MM.1S (cell line): ENCODE measurements around the gene GADD45GIP1.

Experiments
- EZH2 ChIP-seq: fragments of 300-600 bp; sonication (generic); optimal IDR thresholded peaks from 2 replicates; pipeline ENCODE3; 2017; ENCODE audit warnings: low read depth, mild to moderate bottlenecking, antibody characterized with exemption, low read length, mixed read lengths
- TF ChIP-seq, protein P1 (sequence below): fragments of 300-600 bp; sonication (generic); IDR thresholded peaks from 2 replicates; pipeline ENCODE4 v1.5.1; 2016; ENCODE audit warnings: antibody characterized with exemption, low read length, mixed read lengths

- TF ChIP-seq, protein P1, sequence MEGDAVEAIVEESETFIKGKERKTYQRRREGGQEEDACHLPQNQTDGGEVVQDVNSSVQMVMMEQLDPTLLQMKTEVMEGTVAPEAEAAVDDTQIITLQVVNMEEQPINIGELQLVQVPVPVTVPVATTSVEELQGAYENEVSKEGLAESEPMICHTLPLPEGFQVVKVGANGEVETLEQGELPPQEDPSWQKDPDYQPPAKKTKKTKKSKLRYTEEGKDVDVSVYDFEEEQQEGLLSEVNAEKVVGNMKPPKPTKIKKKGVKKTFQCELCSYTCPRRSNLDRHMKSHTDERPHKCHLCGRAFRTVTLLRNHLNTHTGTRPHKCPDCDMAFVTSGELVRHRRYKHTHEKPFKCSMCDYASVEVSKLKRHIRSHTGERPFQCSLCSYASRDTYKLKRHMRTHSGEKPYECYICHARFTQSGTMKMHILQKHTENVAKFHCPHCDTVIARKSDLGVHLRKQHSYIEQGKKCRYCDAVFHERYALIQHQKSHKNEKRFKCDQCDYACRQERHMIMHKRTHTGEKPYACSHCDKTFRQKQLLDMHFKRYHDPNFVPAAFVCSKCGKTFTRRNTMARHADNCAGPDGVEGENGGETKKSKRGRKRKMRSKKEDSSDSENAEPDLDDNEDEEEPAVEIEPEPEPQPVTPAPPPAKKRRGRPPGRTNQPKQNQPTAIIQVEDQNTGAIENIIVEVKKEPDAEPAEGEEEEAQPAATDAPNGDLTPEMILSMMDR: no peak
- TF ChIP-seq EZH2: no peak
Observed at GRCh38 chr19:12933287-12934072, 23.5 kb downstream of the GADD45GIP1 start, which contains the start of gene FARSA.
